Esophagus muscularis mucosa (tissue), 4 donors: ENCODE results near the gene EVI5L. TPM values are rescaled to one million over a fixed set of nuclear protein-coding genes. Genes with fewer than 3 reads are reported as not detected.
"Not testable (repeated sequence)": the region's sequence is repeated elsewhere in the genome, so short reads cannot be mapped to it uniquely, and the experiment has no call there.

ENCODE experiments used
- DNase-seq: peaks from one replicate; pipeline ENCODE4 v3.0.0-alpha.2; 2017; ENCODE audit errors: extremely low spot score
- H3K27ac ChIP-seq, 4 donors: fragments of 200-600 bp; sonication (generic); replicated peaks in 1 of 4; 1 replicate in 3 of 4; 2 replicates in 1 of 4; pipeline ENCODE4 v1.5.1; 2016 to 2019; ENCODE audit warnings: mild to moderate bottlenecking in 1 of 4
- H3K27me3 ChIP-seq, 4 donors: fragments of 200-600 bp; sonication (generic); one replicate each; pipeline versions ENCODE4 v1.5.1 to v1.6.0; 2016 to 2019
- H3K36me3 ChIP-seq, 4 donors: fragments of 200-600 bp; sonication (generic); one replicate each; pipeline ENCODE4 v1.5.1; 2016 to 2019
- H3K4me1 ChIP-seq, 4 donors: fragments of 200-600 bp; sonication (generic); one replicate each; pipeline ENCODE4 v1.5.1; 2016 to 2019
- H3K4me3 ChIP-seq, 4 donors: fragments of 200-600 bp; sonication (generic); 1 replicate in 2 of 4; 2 replicates in 2 of 4; pipeline ENCODE4 v1.5.1; 2016 to 2019; ENCODE audit warnings: mild to moderate bottlenecking in 4 of 4, moderate library complexity in 1 of 4
- H3K9me3 ChIP-seq, 4 donors: fragments of 200-600 bp; sonication (generic); 1 replicate in 3 of 4; 2 replicates in 1 of 4; pipeline ENCODE4 v1.5.1; 2016 to 2019
- EP300 ChIP-seq: sonication (generic); formaldehyde crosslinking; IDR thresholded peaks from one replicate; pipeline ENCODE4 v1.6.1; 2017; ENCODE audit warnings: antibody characterized with exemption
- POLR2A ChIP-seq: fragments of 450-650 bp; IDR thresholded peaks from one replicate; pipeline ENCODE4 v1.6.1; 2017; ENCODE audit warnings: antibody characterized with exemption, moderate library complexity, mild to moderate bottlenecking, low read depth
- POLR2AphosphoS5 ChIP-seq, 2 donors: sonication (generic); formaldehyde crosslinking; IDR thresholded peaks; one replicate each; pipeline ENCODE4 v1.6.1; 2017; ENCODE audit warnings: antibody characterized with exemption in 2 of 2
- WGBS: methylation state at CpG from one replicate; pipeline ENCODE4 v1.1.5; 2018; 5-methylcytosine and 5-hydroxymethylcytosine counted together
- intact Hi-C: fragments of 100-400 bp; cut with DNase I; formaldehyde crosslinking; loops from one replicate; pipeline ENCODE4 v1.15.1; 2023
- total RNA-seq, 4 donors: library from RNA; depleted of rRNA; stranded (reverse); fragments of >200 nt; gene quantifications; one replicate each; pipeline versions ENCODE4 v1.1.0 to v1.2.1, GENCODE V29; 2016
- TF ChIP-seq, protein P1 (sequence below), 3 experiments: fragments of 200-600 bp in 2 of 3; fragments of 450-650 bp in 1 of 3; sonication (generic) in 2 of 3; IDR thresholded peaks; one replicate each; pipeline ENCODE4 v1.5.1; 2017 to 2019; ENCODE audit warnings: antibody characterized with exemption in 3 of 3, mild to moderate bottlenecking in 2 of 3, moderate library complexity in 1 of 3

EVI5L gene
- total RNA-seq, 4 donors from 2014 or later: 19.9 to 42.0 (median 29.2) TPM

DNA sequence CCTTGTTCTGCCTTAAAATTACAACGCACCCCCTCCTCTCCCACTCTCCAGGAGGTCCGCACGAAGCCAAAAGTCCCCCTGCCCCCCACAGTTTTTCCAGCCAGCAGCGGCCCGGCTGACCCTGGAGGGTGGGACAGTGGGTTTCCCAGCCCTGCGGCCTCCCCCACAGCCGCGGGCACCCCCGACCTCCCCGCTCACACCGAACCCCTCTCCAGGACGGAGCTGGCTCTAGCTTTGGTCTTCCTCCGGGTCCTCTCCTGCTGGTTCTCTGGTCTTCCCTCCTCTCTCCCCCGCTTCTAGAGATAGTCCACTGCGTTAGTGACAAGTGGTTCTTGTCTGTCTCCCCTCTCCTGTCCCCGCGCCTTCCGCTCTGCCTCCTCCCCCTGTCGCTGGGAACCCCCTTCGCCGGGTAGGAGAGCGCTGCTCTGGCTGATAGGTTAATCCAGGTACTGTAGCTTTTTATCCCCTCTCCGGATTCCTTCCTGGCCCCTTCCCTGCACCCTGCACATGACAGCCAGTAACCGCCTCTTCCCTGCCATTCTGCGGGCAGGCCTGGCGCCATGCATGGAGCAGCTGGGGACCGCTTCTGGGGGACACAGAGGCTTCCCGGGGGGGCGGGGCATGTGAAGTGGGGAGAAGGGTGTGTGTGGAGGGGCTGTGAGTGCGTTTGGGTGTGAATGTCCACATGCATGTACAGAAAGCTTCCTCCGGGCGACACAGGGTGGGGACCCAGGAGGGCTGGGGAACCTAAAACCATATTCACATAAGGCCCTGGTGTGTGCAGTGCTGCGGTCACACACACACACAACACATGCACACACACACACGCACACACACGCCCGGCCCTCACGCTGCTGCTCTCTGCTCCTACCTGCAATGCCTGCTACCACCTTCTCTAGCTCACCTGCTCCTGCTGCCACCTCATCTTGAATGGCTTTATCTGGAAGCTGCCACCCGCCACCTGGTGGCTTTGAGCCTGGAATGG lies 27.0 kb downstream of the EVI5L start:
- H3K27ac ChIP-seq: no peak overlapping the region
- DNase-seq: no peak
- no peak for TF ChIP-seq POLR2A
- no peak for TF ChIP-seq POLR2AphosphoS5 (IDR thresholded peaks at IDR 0.05)
- TF ChIP-seq, protein P1, sequence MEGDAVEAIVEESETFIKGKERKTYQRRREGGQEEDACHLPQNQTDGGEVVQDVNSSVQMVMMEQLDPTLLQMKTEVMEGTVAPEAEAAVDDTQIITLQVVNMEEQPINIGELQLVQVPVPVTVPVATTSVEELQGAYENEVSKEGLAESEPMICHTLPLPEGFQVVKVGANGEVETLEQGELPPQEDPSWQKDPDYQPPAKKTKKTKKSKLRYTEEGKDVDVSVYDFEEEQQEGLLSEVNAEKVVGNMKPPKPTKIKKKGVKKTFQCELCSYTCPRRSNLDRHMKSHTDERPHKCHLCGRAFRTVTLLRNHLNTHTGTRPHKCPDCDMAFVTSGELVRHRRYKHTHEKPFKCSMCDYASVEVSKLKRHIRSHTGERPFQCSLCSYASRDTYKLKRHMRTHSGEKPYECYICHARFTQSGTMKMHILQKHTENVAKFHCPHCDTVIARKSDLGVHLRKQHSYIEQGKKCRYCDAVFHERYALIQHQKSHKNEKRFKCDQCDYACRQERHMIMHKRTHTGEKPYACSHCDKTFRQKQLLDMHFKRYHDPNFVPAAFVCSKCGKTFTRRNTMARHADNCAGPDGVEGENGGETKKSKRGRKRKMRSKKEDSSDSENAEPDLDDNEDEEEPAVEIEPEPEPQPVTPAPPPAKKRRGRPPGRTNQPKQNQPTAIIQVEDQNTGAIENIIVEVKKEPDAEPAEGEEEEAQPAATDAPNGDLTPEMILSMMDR (IDR thresholded peaks at IDR 0.05): no peak
- TF ChIP-seq EP300: no peak
- peaks cover 7 to 19% (median 18%) of the 10 kb centered on the region in 4 donors for H3K4me1 ChIP-seq
- no peaks in the 10 kb centered on the region for H3K9me3 ChIP-seq
- intact Hi-C loops: no loop called here
- peaks cover 0 to 58% (median 27%) of the 10 kb centered on the region in 4 donors for H3K36me3 ChIP-seq
- WGBS: 90% methylated on average over 38 of the region's 38 CpGs
- H3K4me3 ChIP-seq: no peak overlapping the region
- H3K27me3 ChIP-seq: peaks cover 0 to 77% (median 10%) of the 10 kb centered on the region in 4 donors

DNA sequence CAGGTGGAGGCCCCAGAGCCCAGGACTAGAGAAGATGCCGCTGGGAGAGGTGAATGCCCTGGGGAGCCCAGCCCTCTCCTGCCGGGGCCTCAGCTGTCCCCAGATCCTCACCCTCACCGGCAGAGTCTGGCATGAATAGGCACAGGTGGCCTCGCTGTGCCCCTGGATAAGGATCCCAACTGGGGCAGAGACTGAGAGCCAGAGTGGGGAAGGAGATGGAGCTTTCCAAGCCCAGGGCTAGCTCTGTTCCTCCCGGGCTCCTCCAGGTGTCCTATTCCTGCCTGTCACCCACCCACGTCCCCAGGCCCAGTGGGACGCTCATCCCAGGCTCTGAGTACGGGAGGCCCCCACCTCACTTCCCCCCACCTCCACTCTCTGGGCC lies 27.7 kb downstream of the EVI5L start:
- no peak for TF ChIP-seq EP300
- TF ChIP-seq, protein P1 (IDR thresholded peaks at IDR 0.05): no peak
- no peak for TF ChIP-seq POLR2A
- TF ChIP-seq POLR2AphosphoS5 (IDR thresholded peaks at IDR 0.05): no peak
- Histone ChIP-seq H3K27me3 (peaks cover 0 to 84% (median 17%) of the 10 kb centered on the region in 4 donors), H3K4me3 (no peak overlapping the region), H3K27ac (no peak overlapping the region), H3K9me3 (no peaks in the 10 kb centered on the region), H3K4me1 (peaks cover 7 to 26% (median 25%) of the 10 kb centered on the region in 4 donors), H3K36me3 (peaks cover 0 to 58% (median 27%) of the 10 kb centered on the region in 4 donors)
- WGBS: 84% methylated on average over 5 of the region's 8 CpGs
- DNase-seq: no peak
- intact Hi-C loops: no loop called here

DNA sequence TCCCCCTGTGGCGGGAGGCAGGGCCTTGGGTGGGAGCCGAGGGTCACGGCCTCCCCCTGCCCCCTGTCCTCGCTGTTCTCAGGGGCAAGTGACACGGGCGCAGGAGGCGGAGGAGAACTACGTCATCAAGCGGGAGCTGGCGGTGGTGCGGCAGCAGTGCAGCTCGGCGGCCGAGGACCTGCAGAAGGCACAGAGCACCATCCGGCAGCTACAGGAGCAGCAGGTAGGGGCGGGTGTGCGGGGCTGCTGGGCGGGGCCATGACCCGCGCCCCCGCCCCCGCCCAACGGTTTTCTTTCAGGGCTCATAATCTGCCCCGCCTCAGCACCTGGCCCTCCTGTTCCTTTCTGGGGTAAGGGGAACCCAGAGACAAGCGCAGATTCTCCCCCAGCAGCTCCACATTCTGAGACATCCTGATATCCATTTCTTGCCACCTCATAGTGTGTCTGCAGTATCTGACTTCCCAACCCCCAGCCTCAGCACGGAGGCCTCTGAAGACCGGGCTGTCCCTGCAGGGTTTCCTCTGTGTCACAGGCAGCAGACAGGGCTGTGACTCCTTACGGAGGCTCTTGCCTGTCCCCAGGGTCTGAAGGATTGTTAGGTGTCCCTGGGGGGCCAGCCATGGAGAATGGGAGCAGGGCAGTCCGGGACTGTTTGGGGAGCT lies 28.2 kb downstream of the EVI5L start:
- TF ChIP-seq, protein P1 (IDR thresholded peaks at IDR 0.05): no peak
- no peak for TF ChIP-seq POLR2A
- no peak for TF ChIP-seq POLR2AphosphoS5 (IDR thresholded peaks at IDR 0.05)
- no peak for TF ChIP-seq EP300
- peaks cover 6 to 25% (median 24%) of the 10 kb centered on the region in 4 donors for H3K4me1 ChIP-seq
- H3K27ac ChIP-seq: no peak overlapping the region
- peaks cover 0 to 62% (median 29%) of the 10 kb centered on the region in 4 donors for H3K36me3 ChIP-seq
- no peak overlapping the region for H3K4me3 ChIP-seq
- WGBS: 72% methylated on average over 14 of the region's 29 CpGs
- intact Hi-C loops: no loop called here
- H3K9me3 ChIP-seq: no peaks in the 10 kb centered on the region
- DNase-seq: no peak
- H3K27me3 ChIP-seq: peaks cover 0 to 89% (median 19%) of the 10 kb centered on the region in 4 donors

DNA sequence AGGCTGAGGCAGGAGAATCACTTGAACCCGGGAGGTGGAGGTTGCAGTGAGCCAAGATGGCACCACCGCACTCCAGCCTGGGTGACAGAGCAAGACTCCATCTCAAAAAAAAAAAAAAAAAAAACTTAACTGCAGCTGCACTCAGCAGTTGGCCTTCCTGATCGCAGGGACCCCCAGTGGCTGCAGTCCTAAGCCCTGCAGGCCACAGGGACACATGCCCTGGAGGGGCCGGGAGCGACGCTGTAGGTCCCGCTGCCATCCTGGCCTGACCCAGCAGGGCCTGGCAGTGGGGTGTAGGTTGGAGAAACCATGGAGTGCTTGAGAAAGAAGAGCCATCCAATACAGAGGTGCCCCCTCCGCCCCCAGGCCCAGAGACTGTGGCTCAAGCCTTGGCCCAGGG lies 29.1 kb downstream of the EVI5L start:
- intact Hi-C loops, DNase-seq, H3K27ac ChIP-seq, H3K4me3 ChIP-seq, H3K9me3 ChIP-seq: not testable (repeated sequence)
- WGBS: 96% methylated on average over 8 of the region's 8 CpGs
- H3K27me3 ChIP-seq: peaks cover 0 to 98% (median 19%) of the 10 kb centered on the region in 4 donors
- peaks cover 0 to 70% (median 37%) of the 10 kb centered on the region in 4 donors for H3K36me3 ChIP-seq
- H3K4me1 ChIP-seq: peaks cover 3 to 21% (median 20%) of the 10 kb centered on the region in 4 donors
